ENCODE measurements around the gene CKB.

DNA sequence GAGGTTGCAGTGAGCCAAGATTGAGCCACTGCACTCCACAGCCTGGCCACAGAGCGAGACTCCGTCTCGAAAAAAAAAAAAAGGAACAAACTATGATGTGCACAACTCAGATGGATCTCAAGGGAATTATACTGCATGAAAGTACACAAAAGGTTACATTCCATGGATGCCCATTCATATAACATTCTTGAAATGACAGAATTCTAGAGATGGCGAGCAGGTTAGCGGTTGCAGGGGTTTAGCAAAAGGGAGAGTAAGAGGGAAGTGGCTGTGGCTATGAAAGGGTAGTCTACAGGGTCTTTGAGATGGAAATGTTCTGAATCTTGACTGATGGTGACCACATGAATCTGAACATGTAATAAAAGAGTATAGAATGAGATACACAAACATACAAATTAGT lies 49.7 kb downstream of the CKB start:
- TF ChIP-seq, protein P1, sequence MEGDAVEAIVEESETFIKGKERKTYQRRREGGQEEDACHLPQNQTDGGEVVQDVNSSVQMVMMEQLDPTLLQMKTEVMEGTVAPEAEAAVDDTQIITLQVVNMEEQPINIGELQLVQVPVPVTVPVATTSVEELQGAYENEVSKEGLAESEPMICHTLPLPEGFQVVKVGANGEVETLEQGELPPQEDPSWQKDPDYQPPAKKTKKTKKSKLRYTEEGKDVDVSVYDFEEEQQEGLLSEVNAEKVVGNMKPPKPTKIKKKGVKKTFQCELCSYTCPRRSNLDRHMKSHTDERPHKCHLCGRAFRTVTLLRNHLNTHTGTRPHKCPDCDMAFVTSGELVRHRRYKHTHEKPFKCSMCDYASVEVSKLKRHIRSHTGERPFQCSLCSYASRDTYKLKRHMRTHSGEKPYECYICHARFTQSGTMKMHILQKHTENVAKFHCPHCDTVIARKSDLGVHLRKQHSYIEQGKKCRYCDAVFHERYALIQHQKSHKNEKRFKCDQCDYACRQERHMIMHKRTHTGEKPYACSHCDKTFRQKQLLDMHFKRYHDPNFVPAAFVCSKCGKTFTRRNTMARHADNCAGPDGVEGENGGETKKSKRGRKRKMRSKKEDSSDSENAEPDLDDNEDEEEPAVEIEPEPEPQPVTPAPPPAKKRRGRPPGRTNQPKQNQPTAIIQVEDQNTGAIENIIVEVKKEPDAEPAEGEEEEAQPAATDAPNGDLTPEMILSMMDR (IDR thresholded peaks at IDR 0.05) = no peak
- TF ChIP-seq POLR2A (IDR thresholded peaks at IDR 0.05) = no peak
